HuH-7.5 (cell line): ENCODE measurements around the gene C14orf93.

ENCODE experiments used
- DNase-seq: peaks from one replicate; pipeline ENCODE4 v3.0.0; 2011; ENCODE audit warnings: low spot score

Gene C14orf93

DNA sequence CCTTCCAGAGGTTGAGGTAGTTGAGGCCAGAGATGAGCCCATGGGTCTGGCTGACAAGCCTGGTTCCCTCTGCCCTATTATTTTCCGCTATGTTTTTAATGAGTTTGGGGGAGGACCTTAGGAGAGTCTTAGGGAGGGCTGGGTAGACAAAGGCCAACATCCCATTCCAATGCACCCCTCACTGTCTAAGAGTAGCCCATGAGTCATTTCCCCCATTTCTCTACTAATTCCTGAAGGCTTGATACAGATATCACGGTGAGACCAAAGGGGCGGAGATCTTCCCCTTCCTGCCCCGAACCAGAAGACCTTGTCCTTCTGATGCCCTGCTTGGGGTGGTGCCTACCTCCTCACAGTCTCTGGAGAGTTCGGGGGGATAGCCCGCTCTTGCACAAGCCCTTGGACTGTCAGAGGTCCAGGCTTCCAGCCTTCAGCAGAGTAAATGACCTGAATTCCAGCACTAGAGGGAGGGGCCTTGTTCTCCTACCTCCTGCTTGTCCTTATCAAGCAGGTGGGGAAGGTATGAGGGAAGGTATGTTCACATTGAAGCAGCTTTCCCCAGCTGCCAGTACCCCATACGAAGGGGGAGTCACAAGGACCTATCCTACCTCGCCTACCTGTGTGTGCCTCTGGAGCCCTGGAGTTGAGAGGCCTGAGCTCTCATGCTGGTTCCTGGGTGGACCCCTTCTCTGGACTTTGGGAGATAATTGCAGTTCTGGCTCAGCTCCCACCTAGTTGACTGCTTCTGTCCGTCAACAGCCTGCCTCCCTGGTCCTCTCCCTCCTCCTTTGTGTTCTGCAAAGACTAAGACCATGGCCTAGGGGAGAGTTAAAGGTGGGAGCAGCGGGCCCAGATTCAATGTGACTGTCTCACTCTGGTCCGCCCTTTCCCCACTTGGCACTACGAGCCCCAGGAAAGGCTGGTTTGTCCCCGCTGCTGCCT is 35.7 kb upstream of the C14orf93 start:
- no peak for DNase-seq

DNA sequence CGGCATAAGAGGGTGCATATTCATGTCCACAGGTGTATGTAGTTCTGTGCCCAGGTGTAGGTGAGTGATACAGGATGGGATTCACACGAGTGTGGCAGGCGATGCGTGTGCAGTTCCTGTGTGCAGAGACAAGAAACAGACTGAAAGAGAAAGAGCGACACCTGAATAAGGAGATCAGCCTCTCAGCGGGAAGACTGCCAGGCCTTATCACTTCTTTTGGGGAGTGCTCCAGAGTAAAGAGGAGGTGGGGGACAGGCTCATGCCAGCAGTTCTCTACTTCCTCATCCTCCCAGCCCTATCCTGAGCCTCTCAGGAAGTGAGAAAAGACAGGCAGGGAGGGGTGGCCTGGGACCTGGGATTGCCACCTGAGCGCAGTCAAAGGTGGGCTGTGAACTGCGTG is 34.9 kb upstream of the C14orf93 start:
- DNase-seq, result no peak

DNA sequence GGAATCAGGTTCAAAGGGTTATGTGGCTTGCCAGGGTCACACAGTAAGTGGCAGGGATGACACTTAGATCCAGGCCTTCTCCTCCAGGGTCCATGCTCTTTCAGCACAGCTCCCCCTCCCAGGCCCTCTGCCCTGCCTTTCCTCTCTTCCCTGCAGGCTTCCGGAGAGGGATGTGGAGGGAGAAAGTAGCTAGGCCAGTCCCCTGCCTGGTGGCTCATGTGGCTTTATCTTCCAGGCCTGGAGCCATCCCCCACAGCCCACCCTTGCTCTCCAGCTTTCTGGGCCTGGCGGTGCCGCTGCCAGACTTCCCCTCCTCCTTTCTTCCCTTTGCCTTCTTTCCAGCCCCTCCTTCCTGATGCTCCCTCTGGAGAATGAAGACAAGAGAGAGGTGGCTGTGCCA is 33.8 kb upstream of the C14orf93 start:
- DNase-seq, result no peak

DNA sequence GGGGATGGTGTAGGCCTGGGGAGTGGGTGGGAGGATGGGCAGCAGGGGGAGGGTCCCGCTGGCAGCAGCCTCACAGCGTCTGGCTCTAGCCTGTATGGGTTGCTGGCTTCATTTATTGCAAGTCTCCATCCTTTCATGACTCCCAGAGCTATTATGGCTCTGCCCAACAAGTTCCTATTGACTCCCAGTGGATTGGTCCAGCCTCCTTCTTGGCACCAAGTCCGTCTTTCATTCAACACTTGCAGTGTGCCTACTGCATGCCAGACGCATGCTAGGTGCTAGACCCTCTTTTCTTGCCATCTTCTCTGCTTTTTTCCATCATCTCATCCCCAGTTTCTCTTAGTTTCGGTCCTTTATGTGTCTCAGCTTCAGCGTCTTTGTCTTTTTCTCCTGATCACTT is 33.2 kb upstream of the C14orf93 start:
- no peak for DNase-seq

DNA sequence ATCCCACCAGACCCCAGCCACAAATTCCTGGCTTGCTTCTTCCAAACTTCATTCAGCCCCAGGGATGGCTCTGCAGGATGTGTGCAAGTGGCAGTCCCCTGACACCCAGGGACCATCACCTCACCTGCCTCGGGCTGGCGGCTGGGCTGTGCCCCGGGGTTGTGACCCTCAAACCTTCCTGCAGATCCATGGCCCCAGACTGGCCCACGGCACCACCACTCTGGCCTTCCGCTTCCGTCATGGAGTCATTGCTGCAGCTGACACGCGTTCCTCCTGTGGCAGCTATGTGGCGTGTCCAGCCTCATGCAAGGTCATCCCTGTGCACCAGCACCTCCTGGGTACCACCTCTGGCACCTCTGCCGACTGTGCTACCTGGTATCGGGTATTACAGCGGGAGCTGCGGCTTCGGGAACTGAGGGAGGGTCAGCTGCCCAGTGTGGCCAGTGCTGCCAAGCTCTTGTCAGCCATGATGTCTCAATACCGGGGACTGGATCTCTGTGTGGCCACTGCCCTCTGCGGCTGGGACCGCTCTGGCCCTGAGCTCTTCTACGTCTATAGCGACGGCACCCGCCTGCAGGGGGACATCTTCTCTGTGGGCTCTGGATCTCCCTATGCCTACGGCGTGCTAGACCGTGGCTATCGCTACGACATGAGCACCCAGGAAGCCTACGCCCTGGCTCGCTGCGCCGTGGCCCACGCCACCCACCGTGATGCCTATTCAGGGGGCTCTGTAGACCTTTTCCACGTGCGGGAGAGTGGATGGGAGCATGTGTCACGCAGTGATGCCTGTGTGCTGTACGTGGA is 32.4 kb upstream of the C14orf93 start, which contains the start of gene PSMB11:
PSMB11 (plus strand) TSS at position 51 of the 804 bp plus-strand sequence; CDS start at position 65, 14 bp downstream.
- no peak for DNase-seq

DNA sequence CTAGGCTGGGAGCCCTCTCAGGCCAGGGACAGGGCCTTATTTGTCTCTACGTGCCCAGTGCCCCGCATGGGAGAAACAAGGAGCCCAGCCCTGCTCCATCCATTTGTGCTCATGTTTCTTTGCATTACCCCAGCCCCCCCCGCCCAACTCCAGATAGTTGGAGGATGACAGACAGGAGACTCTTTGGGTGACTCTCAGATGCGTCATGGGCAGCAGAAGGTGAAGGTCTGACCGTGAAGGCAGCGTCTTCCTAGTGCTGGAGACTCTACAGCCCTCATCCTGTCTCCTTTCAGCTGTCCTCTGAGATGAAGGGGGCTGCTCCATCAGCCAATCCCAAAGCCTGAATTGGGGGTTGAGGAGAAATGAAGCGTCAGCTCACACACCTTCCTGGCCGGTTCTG is 31.8 kb upstream of the C14orf93 start:
- DNase-seq, result no peak

DNA sequence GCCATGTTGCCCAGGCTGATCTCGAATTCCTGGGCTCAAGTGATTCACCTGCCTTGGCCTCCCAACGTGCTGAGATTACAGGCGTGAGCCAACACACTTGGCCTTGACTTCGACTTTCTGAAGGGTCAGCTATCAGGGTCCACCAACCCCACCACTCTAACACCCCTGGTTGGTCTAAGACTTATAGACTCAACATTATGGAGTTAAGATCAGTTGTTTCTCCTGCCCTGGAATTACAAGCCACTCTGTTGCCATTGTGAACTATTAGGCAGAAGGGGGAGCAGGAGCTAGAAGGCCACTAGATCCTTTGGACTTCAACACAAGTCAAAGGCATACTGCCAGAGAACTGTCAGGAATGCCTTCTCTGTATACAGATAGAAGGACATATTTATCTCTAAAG is 30.2 kb upstream of the C14orf93 start:
- DNase-seq, result no peak

DNA sequence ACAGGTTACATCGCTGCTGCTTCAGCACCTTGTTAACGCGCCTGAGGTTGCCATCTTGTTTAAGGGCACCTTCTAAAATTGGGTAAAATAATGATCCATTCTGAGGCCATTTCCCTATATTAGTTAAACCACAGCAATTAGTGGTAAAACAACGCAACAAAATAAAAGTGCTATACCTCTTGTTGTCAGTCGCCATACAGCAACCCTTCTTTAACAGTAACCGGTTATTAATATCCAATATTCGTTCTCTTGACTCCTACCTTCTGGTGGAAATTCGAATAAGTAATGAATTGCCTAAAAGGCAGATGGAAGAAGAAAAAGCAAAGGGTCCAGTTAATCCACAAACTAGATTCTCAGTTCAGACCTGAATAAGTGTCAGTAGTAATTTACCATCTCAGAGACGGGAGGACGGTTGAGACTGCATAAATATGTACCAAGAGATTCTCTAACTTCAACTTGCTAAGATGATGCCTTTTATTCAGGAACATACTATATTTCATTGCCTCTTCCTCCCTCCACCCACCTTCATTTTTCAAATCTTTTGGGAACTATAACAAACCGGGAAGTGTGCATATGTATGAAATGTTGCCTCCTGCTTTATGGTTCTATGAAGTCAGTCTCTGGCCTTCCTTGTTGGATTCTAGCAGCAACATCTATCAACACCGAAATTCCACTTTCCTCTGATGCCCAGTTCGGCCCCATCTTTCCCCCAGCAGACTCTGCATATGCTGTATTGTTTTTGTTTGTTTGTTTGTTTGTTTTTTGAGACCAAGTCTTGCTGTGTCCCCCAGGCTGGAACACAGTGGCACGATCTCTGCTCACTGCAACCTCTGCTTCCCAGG is 25.6 kb upstream of the C14orf93 start:
- DNase-seq, result no peak

DNA sequence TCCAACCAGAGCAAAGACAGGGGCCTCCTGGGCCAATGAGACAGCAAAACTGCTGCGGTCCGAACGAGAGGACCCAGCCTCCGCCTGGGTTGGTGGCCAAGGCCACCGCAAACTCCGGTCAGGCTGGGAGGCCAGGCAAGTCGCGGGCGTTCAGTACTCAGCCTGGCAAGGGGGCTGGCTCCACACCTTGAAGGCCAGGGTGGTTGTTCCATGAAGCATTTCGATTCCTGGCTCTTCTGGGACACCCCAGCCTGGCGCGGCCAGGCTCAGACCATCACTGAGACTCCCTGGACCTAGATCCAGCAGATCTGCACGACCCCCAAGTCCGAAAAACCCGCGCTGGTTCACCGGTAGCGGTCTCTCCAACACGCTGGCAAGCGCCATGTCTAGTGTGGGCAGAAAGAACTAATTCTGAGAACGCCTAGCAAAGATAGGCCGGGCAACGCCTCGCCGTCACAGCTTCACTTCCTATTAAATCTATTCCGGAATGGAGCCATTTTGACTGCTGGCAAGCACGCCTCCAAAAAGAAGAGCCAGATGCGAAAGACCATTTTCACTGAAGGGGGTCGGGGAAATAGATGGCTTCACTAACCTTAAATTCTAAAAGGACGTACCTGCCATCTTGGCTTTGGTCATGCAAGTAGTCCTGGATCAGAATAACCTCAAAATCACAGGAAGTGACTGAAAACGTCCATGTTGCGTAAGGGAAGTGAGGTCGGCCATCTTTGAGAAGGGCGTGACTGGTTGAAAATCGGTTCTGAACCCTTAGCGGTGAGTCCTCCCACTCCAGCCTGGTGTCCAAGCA is 24.8 kb upstream of the C14orf93 start, which contains the start of gene PSMB5:
PSMB5 (minus strand) TSS at position 403 of the 805 bp plus-strand sequence; CDS start at position 384, 19 bp downstream.
- DNase-seq, result peak; percentile 96

DNA sequence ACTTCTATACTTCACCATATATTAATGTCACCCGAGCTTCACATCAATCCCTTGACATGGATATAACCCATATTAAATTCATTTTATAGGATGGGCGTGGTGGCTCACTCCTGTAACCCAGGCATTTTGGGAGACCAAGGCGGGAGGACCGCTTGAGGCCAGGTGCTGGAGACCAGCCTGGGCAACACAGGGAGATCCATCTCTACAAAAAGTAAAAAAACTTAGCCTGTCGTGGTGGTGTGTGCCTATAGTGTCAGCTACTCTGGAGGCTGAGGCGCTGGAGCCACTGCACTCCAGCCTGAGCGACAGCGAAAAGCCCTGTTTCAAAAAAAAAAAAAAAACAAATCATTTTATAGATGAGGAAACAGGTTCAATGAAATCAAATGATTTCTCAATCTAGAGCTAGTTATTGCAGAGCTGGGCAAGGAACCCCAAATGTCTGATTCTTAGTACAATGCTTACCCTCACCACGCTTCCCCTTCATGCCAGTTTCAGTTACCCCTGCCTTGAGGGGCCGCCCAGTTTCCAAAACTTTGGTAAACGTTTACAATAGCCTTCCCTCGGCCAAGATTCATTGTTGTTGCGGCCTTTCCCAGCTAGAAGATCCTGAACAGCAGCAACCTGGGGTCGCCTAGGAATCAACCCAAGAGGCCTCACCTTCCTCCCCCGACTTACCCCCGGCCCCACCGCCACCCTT is 24.0 kb upstream of the C14orf93 start:
- DNase-seq, result no peak

DNA sequence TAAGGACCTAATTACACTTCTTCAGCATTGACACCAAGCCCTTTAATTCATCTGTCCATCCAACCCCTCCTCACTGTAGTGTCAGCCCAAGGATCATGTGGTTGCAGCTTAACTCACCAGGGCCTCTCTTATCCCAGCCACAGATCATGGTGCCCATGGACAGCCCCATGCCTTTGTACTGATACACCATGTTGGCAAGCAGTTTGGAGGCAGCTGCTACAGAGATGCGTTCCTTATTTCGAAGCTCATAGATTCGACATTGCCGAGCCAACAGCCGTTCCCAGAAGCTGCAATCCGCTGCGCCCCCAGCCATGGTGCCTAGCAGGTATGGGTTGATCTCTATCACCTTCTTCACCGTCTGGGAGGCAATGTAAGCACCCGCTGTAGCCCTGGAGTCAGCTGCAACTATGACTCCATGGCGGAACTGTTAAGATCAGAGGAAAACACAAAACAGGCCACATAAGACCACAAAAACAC is 23.3 kb upstream of the C14orf93 start:
- DNase-seq, result no peak

DNA sequence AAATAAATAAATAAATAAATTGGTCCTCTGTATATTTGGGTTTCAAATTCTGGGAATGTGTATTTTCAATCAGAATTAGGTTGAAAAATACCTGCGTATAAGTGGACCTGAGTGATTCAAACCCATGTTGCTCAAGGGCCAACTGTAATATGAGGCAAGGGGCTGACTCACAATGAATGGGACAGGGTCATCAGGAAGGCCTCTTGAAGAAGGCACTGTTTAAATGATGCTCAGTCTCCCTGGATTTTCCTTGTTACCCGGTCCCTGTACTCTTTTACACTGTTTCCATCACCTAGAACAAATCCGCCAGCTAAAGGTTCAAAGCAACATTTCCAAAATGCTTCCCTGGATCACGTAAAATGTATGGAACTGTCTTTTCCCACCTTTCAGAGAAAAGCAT is 21.0 kb upstream of the C14orf93 start:
- DNase-seq, result no peak

DNA sequence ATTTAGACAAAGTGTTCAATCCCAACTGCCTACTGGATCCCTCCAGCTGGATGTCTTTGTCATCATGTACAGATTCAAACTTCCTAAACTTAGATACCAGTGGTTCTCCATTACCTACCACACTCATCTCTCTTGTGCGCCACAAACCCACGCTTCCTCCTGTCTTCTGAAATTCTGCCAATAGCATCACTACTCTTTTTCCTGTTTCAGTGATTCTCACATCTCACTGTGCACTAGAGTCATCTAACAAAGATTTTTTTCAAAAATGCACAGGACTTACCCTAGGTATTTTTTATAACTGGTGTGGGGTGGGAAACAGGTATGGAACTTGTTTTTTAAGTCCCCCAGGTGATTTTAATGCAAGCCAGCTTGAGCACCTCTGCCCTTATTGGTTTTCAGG is 18.9 kb upstream of the C14orf93 start:
- no peak for DNase-seq

DNA sequence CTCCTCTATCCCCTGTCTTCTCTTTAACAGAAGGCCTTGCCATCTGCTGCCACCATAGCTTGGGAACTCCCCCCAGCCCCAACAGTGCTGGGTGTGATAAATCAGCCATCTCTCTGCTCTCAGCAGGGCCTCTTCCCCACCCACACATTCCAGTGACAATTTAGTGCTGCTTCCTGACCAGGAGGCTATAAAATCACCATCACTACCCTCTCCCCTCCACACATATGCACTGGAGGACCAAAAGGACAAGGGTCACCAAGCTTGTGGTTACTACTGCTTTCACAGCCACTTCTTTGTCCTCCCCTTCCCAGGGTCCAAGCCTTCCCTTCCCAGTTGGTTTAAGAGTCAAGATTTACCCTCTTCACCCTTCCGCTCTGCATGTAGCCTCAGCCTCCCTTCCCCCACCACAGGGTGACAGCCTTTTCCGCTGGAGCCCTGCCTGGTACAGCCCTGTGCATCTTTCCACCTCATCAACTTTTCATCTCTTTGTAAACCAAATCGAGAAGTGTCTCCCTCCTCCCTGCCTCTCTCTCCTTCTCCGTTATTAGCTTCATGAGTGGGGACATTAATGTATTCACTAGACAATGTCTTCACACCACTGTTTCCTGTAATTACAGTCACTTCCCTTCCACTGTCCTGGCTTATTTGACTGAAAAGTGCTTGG is 15.3 kb upstream of the C14orf93 start:
- no peak for DNase-seq

DNA sequence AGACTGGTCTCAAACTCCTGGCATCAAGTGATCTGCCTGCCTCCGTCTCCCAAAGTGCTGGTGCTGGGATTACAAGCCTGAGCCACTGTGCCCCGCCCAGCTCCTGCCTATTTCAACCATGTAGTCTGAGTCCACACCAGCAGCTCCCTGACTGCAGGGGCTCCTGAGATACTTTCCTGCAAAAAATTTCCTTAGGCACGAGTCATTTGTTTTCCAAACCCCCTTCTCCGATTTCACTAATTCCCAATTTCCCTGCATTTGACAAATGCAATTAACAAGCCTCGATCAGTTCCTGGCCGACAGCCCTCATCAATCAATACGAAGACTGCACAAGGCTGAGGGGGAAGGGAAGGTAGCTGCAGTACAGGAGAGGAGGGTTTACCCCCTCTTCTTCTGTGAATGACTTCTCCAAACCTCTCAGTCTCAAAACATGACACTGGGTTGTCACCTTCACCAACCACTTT is 14.7 kb upstream of the C14orf93 start:
- no peak for DNase-seq

DNA sequence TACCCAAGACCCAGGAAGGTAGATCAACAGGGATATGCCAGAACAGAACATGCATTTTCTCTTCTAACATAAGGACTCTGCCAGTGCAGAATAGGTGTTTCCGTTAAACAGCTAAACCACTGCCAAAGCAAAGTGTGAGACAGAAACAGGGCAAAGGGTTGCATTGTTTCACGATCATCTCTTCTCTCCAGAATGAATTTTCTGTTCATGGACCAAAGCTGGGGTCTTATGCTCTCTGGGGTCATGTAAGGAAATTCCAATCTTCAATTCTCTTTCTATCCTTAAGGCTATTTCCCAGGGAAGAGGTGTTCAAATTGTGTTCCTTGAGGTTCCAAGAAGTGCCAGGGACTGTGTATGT is 13.8 kb upstream of the C14orf93 start:
- DNase-seq, result no peak

DNA sequence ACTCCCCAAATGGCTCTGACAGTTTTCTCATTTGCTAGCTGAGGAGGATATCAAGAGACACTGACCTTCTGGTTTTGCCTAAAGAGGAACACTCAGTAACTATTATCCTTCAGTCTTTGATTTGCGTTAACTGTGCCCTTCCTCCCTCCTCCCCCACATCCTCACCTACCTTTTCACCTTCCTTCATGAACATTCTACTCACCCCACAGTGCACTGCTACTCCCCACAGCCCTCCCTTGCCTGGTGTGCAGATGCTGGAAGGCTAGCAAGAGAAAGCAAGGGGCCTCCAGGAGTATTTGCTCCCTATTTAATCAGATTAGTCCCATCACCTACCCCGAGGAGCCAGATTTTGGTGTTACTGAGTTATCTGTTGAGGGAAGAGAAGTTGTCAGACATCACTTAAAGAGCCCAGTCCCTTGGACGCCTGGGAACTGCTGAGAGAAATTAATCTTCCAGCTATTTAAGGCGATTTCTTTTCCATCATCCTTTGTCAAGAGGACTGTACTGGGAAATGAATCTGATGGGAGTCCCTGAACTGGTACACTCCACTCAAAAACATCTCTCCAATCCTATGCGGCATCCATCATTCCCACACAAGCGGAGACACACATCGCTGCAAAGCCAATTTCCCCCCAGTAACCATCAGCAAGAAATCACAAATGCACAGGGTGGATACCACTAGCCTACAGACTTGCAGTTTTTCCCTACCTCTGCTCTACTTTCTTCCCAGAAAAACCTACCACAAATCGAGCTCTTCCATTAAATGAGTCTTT is 13.3 kb upstream of the C14orf93 start:
- DNase-seq, result no peak

DNA sequence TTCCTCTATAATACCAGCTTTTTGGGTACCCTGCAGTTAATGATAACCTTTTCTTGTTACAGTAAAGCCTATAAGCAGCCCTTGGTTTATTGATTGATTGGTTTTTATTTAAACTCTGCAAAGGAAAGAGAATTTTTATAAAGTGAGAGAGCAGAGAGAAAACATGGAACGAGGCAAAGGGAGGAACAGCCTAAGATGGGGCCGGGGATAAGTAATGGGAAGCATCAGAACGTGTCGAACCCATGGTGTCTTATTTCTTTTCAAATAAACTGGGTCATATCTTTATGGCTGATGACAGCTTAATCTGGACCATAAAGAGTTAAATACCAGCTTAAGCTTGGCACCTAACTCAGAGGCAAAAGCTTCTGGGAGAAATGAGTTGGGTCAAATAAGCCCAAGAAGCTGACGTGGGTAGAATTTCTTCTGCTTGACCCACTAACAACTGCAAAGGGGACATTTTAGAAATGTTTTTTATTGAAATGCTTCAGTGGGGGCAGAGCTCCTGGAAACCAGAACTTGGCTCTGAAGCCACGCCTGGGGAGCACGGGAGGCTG is 12.0 kb upstream of the C14orf93 start:
- no peak for DNase-seq

DNA sequence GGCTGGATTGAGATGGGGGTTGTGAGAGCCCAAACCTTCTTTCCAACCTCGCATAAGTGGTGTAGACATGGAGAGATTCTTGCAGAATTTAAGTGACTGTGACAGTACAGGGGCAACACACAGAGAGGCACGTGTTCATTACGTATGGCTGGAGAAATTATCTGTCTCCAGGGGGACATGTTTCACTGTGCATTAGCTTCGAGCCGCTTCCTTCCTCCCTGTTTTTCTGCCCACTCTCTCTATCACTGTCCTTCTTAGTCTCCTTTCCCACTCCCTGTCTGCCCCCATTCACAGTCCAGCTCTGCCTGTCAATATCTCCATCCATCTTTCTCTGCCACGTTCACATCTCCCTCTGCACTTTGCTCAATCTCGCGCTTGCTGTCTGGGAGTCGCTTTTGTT is 11.5 kb upstream of the C14orf93 start:
- no peak for DNase-seq
